IPS-NIHi7 (cell line): Measurements from ENCODE around the gene NEURL1B.
"Not testable (repeated sequence)": the region's sequence is repeated elsewhere in the genome, so short reads cannot be mapped to it uniquely, and the experiment has no call there.

ENCODE experiments used
- DNase-seq: peaks from one replicate; pipeline ENCODE4 v3.0.0; 2012; ENCODE audit warnings: mixed read lengths; ENCODE audit errors: extremely low spot score

Gene NEURL1B, protein sequence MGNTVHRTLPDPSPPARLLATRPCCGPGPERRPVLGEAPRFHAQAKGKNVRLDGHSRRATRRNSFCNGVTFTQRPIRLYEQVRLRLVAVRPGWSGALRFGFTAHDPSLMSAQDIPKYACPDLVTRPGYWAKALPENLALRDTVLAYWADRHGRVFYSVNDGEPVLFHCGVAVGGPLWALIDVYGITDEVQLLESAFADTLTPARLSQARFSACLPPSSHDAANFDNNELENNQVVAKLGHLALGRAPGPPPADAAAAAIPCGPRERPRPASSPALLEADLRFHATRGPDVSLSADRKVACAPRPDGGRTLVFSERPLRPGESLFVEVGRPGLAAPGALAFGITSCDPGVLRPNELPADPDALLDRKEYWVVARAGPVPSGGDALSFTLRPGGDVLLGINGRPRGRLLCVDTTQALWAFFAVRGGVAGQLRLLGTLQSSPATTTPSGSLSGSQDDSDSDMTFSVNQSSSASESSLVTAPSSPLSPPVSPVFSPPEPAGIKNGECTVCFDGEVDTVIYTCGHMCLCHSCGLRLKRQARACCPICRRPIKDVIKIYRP

GRCh38 chr5:172640822-172641358, at the start of gene NEURL1B:
Gene NEURL1B, plus strand, starts transcription at chr5:172641263. Its CDS starts 144 bp downstream, at chr5:172641407.
- peak; percentile 96 for DNase-seq

DNA sequence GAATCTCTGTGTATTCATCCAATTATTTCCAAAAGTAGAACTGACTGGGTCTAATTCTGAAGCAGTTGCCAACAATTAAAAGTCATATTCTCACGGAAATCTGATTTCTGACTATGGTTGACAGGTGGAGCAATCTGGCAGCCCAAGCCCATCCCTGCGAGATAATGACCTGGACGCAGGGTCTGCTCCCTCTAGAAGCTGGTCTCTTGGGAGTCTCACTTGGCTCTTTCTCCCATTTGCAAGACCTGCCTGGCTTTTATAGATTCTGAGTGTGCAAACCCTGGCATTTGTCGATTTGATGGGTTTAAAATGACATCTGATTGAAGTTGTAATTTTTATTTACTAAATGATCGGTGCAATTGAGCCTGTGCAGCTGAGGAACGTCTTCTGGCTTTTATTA, 49.4 kb upstream of the NEURL1B start:
- no peak for DNase-seq

DNA sequence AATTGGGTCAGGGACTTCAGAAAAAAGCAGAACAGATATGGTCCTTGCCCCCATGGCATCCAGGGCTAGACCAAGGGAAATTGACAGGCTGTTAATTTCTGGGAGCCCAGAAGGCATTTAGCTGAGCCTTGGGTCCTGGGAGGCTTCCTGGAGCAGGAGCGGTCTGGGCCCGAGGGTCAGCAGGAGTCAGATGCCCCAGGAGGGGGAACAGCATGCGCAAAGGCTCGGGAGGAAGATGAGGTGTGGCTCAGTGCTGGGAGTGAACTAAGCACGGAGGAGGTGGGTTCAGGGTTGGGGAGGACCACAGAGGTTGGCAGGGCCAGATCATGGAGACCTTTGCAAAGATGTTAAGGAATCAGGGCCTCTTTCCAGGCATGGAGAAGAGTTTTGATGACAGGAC, 48.2 kb upstream of the NEURL1B start:
- no peak for DNase-seq

DNA sequence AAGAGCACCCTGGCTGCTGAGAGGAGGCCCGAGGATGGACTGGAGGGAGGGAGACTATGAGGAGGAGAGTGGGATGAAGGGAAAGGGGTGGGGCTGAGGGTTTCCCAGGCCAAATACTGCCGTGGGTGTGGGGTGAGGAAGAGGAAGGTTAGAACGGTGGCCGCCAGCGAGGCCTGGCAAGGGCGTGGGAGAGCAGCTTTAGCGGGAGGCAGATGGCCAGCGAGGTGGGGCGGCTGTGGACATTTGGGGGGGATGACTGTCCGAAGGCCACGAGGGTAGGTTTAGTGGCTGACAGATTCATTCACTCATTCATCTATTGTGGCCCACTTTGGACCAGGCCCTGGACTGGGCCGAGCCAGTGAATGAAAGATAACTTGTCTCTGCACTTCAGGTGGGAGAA, 47.8 kb upstream of the NEURL1B start:
- DNase-seq, result no peak

DNA sequence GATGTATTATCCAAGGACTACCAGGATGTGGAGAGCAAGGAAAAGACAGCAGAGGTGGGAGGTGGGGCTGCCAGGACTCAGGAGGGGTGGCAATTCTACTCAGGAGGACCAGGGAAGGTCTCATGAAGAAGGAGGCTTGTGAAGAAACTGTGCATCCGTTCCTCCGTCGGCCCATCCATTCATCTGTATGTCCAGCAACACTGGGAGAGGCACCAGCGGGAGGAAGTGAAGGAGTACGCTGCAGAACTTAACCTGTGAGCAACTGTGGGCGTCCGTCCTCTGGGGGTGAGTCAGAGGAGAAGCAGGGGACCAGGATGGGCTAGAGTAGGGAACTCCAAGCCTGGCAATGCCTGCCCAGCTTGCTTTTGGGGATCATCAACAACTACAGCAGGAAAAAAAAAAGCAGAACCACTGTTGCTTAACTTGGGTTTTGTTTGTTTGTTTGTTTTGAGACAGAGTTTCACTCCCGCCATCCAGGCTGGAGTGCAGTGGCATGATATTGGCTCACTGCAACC, 47.3 kb upstream of the NEURL1B start:
- no peak for DNase-seq

- DNase-seq, result no peak
Observed at GRCh38 chr5:172594431-172594830, 46.6 kb upstream of the NEURL1B start.

GRCh38 chr5:172594867-172595466, 46.1 kb upstream of the NEURL1B start:
- DNase-seq, result no peak

- no peak for DNase-seq
Observed at GRCh38 chr5:172595596-172596455, 45.2 kb upstream of the NEURL1B start.

DNA sequence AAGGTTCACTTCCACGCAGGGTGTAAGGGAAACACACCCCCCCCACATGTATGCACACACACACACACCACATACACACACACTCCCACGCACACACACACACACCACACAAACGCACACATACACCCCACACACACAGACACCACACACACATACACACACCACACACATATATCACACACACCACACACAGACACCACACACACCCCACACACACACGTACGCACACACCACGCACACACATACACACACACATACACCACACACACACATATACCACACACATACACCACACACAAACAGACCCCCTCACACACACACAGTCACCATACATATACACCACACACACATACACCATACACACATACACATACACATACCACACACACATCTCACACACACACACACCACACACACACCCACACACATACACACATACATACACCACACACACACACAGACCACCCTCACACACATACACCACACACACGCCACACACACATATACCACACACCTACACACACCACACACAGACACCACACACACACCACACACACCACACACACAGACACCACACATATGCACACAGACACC, 44.3 kb upstream of the NEURL1B start:
- DNase-seq, result no peak

DNA sequence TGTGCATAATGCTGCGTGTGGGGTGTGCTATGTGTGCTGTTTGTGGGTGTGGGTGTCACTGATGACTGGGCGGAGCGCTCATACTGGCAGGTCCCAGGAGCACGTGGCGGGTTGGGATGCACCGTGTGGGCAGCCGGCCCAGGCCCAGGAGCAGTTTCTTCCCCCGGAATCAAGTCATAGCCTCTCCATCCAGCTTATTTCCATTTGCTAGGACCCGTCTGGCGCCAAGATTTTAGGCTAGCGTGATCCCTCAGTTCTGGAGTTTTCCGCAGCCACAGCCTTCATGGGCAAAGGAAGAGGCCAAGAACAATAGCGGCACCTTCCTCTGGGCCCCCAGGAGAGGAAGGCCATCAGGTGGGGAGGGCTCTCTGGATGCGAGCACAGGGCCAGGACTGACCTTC, 43.3 kb upstream of the NEURL1B start:
- DNase-seq, result no peak

- no peak for DNase-seq
Observed at GRCh38 chr5:172598251-172599203, 42.5 kb upstream of the NEURL1B start.

DNA sequence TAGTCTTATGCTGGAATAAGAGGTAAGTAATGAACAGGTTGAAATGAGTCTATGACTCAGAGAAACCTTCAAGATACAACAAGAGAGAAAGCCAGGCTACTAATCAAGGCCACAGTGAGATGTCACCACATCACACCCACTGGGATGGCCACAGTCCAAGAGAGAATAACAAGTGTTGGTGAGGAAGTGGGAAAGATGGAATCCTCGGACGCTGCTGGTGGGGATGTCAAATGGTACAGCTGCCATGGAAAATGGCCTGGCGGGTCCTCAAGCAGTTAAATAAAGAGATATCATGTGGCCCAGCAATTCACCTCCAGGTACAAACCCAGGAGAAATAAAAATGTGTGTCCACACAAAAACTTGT, 41.9 kb upstream of the NEURL1B start:
- DNase-seq, result no peak

GRCh38 chr5:172600571-172600970, 40.5 kb upstream of the NEURL1B start:
- DNase-seq, result no peak

DNA sequence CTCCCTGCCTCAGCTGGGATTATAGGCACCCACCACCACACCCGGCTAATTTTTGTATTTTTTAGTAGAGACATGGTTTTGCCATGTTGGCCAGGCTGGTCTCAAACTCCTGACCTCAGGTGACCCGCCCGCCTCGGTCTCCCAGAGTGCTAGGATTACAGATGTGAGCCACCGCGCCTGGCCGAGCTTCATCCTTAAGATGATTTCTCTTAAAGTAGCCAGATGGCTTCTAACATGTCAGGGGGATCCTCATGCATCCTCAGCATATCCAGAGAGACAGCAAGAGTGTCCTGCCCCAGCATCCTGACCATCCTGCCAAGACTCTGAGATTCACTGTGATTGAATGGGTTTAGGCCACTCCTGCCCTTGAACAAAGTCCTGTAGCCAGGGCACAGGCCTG, 39.5 kb upstream of the NEURL1B start:
- DNase-seq, result not testable (repeated sequence)

DNA sequence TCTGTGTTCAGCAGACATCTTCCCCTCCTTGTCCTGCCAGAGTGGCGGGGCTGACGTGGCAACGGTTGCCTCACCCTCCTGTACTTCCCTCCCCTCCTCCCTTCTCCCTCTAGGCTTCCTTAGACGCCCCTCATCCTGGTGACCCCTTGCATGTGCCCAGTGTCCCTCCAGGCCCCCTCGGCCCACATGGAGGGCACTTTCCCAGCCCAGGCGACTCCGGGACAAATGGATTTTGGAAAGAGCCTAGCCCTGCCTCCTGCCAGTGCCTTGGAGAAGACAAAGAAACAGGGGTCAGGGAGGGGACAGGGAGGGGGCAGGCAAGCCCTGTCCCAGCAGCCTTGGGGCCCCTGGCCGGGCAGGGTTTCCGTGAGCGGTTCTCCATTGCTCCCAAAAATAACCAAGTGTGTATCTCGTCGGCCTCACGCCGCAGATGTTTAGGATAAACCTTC, 38.3 kb upstream of the NEURL1B start:
- no peak for DNase-seq

GRCh38 chr5:172603251-172603806, 37.7 kb upstream of the NEURL1B start:
- no peak for DNase-seq

- no peak for DNase-seq
Observed at GRCh38 chr5:172605466-172605865, 35.6 kb upstream of the NEURL1B start.

DNA sequence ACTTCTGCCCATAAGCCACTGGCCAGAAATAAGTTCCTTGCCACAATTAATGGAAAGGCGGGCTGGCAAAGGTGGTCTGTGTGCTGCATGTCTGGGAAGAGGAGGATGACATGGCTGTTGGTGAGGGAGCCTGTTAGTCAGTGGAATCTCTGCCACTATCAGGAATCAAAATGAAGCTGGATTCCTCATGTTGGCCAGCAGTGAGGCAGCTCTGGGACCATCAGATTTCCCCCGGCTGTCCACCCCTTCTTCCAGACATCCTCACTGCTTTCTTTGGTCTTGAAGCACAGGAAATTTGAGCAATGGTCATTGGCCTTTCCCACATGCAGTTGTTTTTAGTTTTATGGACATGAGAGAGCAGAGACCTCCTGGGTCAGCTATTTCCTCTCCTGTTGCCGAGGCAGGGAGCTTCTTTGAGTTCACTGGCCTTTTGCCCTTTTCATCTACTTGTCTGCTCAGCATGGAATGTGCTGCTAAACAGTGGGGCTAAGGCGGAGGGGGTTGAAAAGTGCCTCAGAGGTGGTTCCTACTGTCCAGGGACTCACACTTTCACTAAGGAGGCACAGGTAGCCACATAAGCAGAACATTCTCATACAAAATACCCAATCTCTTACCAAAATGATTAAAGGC, 34.8 kb upstream of the NEURL1B start:
- no peak for DNase-seq

DNA sequence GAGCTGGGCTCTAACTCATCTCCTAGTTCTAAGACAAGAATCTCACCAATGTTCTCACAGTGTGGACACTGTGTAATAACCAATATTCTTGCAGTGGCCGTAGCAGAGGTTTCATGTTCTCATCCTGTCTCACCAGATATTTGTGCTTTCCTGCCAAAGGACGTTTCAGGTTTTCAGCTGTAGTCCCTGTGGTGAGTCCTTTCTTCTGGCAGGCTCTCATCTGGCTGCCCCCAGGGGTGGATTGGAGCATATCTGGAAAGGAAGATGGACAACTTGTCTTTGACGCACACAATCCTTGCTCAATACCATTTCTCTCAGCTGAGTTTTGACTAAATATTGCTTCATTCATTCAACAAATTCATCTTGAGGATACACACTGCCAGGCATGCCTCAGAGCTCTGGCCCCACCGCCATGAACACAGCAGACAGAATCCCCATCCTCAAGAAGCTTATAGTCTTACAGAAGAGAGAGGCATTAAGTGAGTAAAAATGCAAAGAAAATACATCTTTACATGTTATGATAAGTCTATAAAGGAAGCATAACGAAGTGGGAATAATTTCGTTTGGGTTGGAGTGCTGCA, 33.8 kb upstream of the NEURL1B start:
- no peak for DNase-seq
